Panc1 (cell line): Measurements from ENCODE around the gene UVSSA.

Source experiments
- POLR2AphosphoS5 ChIP-seq: IDR thresholded peaks from 2 replicates; pipeline ENCODE4 v1.6.1; 2012; ENCODE audit warnings: mild to moderate bottlenecking, low read depth, low read length, moderate library complexity
- SIN3A ChIP-seq: IDR thresholded peaks from 2 replicates; pipeline ENCODE4 v1.6.1; 2012; ENCODE audit warnings: low read depth, mild to moderate bottlenecking, low read length, moderate library complexity, borderline replicate concordance; ENCODE audit not compliant: insufficient read depth
- TCF7L2 ChIP-seq: IDR thresholded peaks from 2 replicates; pipeline ENCODE4 v1.6.1; 2011; ENCODE audit warnings: mild to moderate bottlenecking, low read depth, low read length, inconsistent platforms
- TF ChIP-seq, protein P1 (sequence below): fragments of 450-650 bp; IDR thresholded peaks from 2 replicates; pipeline ENCODE4 v1.5.1; 2017; ENCODE audit warnings: mild to moderate bottlenecking
- TF ChIP-seq, protein P2 (sequence below), 2 experiments: IDR thresholded peaks; 2 replicates each; pipeline ENCODE4 v1.6.1; 2011 to 2012; ENCODE audit warnings: low read depth in 2 of 2, control low read depth in 1 of 2, low read length in 1 of 2, mild to moderate bottlenecking in 1 of 2, moderate library complexity in 1 of 2; ENCODE audit not compliant: insufficient read depth in 1 of 2

DNA sequence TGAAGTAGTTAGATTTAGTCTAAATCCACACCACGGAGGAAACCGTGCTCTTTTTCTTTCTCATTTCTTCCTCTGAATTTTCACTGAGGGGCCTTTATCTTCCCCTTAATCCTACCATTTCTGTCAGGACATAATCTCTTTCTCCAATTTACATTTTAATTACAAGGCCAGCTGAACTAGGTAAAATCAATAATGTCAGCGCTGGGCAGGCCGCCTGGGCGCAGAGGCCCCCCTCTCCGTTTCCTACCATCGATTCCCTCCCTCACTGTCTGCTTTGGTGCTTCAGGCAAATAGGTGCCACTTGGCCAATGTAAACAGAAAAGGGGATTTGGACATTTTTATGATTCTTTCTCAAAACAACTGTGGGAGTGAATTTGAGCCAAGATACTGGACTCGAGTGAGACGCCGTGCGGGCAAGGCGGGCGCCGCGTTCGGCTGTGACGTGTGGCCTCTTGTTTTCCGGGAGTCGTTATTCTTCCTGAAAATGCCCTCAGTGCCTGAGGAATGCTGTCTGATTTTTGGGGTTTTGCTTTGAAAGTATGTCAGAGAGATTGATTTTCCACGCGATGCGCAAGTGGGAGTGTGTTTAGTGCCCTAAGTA lies 22.6 kb downstream of the UVSSA start:
- TF ChIP-seq, protein P1, sequence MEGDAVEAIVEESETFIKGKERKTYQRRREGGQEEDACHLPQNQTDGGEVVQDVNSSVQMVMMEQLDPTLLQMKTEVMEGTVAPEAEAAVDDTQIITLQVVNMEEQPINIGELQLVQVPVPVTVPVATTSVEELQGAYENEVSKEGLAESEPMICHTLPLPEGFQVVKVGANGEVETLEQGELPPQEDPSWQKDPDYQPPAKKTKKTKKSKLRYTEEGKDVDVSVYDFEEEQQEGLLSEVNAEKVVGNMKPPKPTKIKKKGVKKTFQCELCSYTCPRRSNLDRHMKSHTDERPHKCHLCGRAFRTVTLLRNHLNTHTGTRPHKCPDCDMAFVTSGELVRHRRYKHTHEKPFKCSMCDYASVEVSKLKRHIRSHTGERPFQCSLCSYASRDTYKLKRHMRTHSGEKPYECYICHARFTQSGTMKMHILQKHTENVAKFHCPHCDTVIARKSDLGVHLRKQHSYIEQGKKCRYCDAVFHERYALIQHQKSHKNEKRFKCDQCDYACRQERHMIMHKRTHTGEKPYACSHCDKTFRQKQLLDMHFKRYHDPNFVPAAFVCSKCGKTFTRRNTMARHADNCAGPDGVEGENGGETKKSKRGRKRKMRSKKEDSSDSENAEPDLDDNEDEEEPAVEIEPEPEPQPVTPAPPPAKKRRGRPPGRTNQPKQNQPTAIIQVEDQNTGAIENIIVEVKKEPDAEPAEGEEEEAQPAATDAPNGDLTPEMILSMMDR, result no peak
- TF ChIP-seq POLR2AphosphoS5 (no peak), TCF7L2 (no peak), SIN3A (no peak)
- TF ChIP-seq, protein P2, sequence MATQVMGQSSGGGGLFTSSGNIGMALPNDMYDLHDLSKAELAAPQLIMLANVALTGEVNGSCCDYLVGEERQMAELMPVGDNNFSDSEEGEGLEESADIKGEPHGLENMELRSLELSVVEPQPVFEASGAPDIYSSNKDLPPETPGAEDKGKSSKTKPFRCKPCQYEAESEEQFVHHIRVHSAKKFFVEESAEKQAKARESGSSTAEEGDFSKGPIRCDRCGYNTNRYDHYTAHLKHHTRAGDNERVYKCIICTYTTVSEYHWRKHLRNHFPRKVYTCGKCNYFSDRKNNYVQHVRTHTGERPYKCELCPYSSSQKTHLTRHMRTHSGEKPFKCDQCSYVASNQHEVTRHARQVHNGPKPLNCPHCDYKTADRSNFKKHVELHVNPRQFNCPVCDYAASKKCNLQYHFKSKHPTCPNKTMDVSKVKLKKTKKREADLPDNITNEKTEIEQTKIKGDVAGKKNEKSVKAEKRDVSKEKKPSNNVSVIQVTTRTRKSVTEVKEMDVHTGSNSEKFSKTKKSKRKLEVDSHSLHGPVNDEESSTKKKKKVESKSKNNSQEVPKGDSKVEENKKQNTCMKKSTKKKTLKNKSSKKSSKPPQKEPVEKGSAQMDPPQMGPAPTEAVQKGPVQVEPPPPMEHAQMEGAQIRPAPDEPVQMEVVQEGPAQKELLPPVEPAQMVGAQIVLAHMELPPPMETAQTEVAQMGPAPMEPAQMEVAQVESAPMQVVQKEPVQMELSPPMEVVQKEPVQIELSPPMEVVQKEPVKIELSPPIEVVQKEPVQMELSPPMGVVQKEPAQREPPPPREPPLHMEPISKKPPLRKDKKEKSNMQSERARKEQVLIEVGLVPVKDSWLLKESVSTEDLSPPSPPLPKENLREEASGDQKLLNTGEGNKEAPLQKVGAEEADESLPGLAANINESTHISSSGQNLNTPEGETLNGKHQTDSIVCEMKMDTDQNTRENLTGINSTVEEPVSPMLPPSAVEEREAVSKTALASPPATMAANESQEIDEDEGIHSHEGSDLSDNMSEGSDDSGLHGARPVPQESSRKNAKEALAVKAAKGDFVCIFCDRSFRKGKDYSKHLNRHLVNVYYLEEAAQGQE (IDR thresholded peaks at IDR 0.05; ENCODE audit: insufficient read depth in 1 of 2, low read depth in 2 of 2, low read length in 1 of 2), result no peak
